DOHH2 (cell line): ENCODE measurements around the gene NPTN.

Experiments used
- H3F3A ChIP-seq: fragments of 200-600 bp; sonication (generic), shearing (Covaris generic); 2 replicates; pipeline ENCODE4 v1.6.0; 2016; ENCODE audit warnings: antibody characterized with exemption, mild to moderate bottlenecking; ENCODE audit not compliant: control insufficient read depth, insufficient read depth
- H3K27ac ChIP-seq: fragments of 200-600 bp; sonication (generic); 2 replicates; pipeline ENCODE4 v1.5.1; 2014; ENCODE audit warnings: low read depth, mild to moderate bottlenecking, low read length, moderate library complexity
- H3K27me3 ChIP-seq: fragments of 200-600 bp; sonication (generic); 2 replicates; pipeline ENCODE4 v1.6.1; 2014; ENCODE audit warnings: mild to moderate bottlenecking, low read length, mixed read lengths; ENCODE audit not compliant: control insufficient read depth
- H3K36me3 ChIP-seq: fragments of 200-600 bp; sonication (generic); 2 replicates; pipeline ENCODE4 v1.6.1; 2014; ENCODE audit warnings: mild to moderate bottlenecking, low read length, moderate library complexity, mixed read lengths; ENCODE audit not compliant: control insufficient read depth
- H3K4me1 ChIP-seq: fragments of 200-600 bp; sonication (generic); 2 replicates; pipeline ENCODE4 v1.6.1; 2014; ENCODE audit warnings: mild to moderate bottlenecking, low read length, mixed read lengths; ENCODE audit not compliant: control insufficient read depth
- H3K4me2 ChIP-seq: fragments of 200-600 bp; sonication (generic); 2 replicates; pipeline ENCODE4 v1.6.0; 2014; ENCODE audit warnings: mild to moderate bottlenecking, low read length, moderate library complexity
- H3K4me3 ChIP-seq: fragments of 200-600 bp; sonication (generic); 2 replicates; pipeline ENCODE4 v1.5.1; 2014; ENCODE audit warnings: mild to moderate bottlenecking, low read length, mixed read lengths
- H3K79me2 ChIP-seq: fragments of 200-600 bp; sonication (generic); 2 replicates; pipeline ENCODE4 v1.6.1; 2014; ENCODE audit warnings: mild to moderate bottlenecking, low read length, mixed read lengths; ENCODE audit not compliant: control insufficient read depth
- H3K9me2 ChIP-seq: fragments of 200-600 bp; sonication (generic); replicated peaks from 2 replicates; pipeline ENCODE4 v1.6.1; 2014; ENCODE audit warnings: mild to moderate bottlenecking, low read length, mixed read lengths; ENCODE audit not compliant: control insufficient read depth
- H3K9me3 ChIP-seq: fragments of 200-600 bp; sonication (generic); 2 replicates; pipeline ENCODE4 v1.6.1; 2014; ENCODE audit warnings: antibody characterized with exemption, low read length, mixed read lengths; ENCODE audit not compliant: control insufficient read depth, insufficient read depth
- H4K20me1 ChIP-seq: fragments of 200-600 bp; sonication (generic); 2 replicates; pipeline ENCODE4 v1.6.0; 2014; ENCODE audit warnings: low read depth, mild to moderate bottlenecking, antibody characterized with exemption, low read length, moderate library complexity; ENCODE audit not compliant: control insufficient read depth, insufficient read depth
- EZH2phosphoT487 ChIP-seq: fragments of 200-600 bp; sonication (generic); IDR thresholded peaks from 2 replicates; pipeline ENCODE4 v1.6.1; 2017; ENCODE audit warnings: borderline replicate concordance, mild to moderate bottlenecking, antibody characterized with exemption, low read length, moderate library complexity, mixed read lengths
- TF ChIP-seq, protein P1 (sequence below): fragments of 200-600 bp; sonication (generic); IDR thresholded peaks from one replicate; pipeline ENCODE4 v1.5.1; 2014; ENCODE audit warnings: antibody characterized with exemption, mild to moderate bottlenecking, low read depth, low read length; ENCODE audit not compliant: poor library complexity, severe bottlenecking

Gene NPTN

DNA sequence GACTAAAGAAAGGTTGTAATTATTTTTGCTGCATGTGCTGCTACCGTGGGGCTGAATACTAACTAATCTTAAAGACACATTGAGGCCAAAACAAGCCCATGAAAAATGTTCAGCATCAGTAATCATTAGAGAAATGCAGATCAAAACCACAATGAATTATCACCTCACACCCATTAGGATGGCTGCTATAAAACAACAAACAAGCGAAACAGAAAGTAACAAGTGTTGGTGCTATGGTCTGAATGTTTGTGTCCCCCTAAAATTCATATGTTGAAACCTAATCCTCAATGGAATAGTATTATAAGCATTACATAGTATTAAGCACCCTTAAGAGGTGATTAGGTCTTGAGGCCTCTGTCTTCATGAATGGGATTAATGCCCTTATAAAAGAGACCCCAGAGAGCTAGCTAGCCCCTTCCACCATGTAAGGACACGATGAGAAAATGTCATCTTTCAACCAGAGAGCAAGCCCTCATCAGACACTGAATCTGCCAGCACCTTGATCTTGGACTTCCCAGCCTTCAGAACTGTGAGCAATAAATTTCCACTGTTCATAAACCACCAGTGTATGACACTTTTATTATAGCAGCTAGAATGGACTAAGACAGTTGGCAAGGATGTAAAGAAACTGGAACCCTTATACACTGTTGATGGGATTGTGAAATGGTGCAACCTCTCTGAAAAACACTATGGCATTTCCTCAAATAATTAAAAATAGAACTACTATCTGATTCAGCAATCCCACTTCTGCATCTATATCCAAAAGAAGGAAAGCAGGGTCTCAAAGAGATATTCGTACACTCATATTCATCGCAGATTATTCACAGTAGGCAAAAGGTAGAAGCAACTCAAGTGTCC lies 114.1 kb downstream of the NPTN start:
- Histone ChIP-seq H3K4me1 (no peaks in the 10 kb centered on the region), H3K27me3 (peaks cover 9% of the 10 kb centered on the region; the same call in 1 of the 2 replicates), H4K20me1 (no peaks in the 10 kb centered on the region), H3K4me3 (no peak overlapping the region), H3K36me3 (no peaks in the 10 kb centered on the region), H3K9me2 (no peaks in the 10 kb centered on the region), H3K27ac (no peak overlapping the region), H3K79me2 (no peaks in the 10 kb centered on the region), H3K9me3 (no peaks in the 10 kb centered on the region), H3F3A (no peaks in the 10 kb centered on the region), H3K4me2 (no peak overlapping the region)
- TF ChIP-seq EZH2phosphoT487 = no peak
- TF ChIP-seq, protein P1, sequence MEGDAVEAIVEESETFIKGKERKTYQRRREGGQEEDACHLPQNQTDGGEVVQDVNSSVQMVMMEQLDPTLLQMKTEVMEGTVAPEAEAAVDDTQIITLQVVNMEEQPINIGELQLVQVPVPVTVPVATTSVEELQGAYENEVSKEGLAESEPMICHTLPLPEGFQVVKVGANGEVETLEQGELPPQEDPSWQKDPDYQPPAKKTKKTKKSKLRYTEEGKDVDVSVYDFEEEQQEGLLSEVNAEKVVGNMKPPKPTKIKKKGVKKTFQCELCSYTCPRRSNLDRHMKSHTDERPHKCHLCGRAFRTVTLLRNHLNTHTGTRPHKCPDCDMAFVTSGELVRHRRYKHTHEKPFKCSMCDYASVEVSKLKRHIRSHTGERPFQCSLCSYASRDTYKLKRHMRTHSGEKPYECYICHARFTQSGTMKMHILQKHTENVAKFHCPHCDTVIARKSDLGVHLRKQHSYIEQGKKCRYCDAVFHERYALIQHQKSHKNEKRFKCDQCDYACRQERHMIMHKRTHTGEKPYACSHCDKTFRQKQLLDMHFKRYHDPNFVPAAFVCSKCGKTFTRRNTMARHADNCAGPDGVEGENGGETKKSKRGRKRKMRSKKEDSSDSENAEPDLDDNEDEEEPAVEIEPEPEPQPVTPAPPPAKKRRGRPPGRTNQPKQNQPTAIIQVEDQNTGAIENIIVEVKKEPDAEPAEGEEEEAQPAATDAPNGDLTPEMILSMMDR = no peak

DNA sequence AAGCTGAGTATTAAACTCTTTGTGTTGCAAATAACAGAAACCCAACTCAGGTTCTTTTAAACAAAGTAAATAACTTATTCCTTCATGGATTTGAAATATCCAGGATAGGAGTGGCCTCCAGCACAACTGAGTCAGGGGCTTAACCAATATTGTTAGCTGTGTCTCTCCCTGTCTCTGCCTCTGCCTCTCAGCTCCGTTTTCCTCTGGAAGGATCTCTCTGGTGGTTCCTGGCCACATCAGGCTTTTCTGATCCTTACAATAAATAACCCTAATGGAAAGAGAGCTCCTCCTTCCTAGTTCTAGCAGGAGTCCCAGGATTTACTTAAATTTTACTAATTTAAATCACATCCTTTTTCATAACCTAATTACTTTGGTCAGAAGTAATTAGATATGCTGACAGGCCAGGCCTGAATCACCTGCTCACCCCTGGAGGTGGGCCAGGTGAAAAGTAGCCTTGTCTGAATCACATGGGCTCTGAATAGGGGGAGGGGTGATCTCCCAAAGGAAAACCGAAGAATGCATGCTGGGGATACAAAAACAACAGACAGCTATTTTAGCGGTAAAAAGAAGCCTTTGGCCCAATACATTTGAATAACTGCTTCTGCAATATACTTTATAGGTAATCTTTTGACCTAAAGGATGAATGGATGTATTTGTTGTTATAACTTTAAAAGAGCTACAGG lies 114.9 kb downstream of the NPTN start:
- no peak overlapping the region for H3K4me3 ChIP-seq
- no peaks in the 10 kb centered on the region for H3K4me1 ChIP-seq
- H3K36me3 ChIP-seq = no peaks in the 10 kb centered on the region
- H3K9me3 ChIP-seq = no peaks in the 10 kb centered on the region
- H3K9me2 ChIP-seq = no peaks in the 10 kb centered on the region
- H4K20me1 ChIP-seq = no peaks in the 10 kb centered on the region
- TF ChIP-seq, protein P1 = no peak
- no peak for TF ChIP-seq EZH2phosphoT487
- H3F3A ChIP-seq = no peaks in the 10 kb centered on the region
- H3K27me3 ChIP-seq = peaks cover 9% of the 10 kb centered on the region; the same call in 1 of the 2 replicates
- H3K27ac ChIP-seq = no peak overlapping the region
- H3K4me2 ChIP-seq = no peak overlapping the region
- H3K79me2 ChIP-seq = no peaks in the 10 kb centered on the region

DNA sequence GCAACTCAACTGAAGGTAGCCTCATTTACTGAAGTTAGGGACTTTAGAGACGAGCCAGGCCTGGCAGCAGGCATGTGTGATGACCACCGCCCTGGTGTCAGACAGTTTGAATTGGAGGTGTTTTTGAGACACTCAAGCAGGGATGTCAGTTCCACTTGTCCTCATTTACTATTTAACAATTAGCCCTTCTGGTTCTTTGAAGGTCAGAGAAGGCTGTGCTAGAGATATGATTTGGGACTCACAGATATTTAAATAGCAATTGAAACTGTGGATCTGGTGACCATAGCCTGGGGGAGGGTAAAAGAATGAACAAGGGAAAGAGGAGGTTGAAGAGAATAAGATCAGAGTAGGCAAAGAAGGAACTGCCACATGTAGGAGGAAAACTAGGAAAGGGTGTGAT lies 115.6 kb downstream of the NPTN start:
- Histone ChIP-seq H3K27ac (no peak overlapping the region), H3K27me3 (peaks cover 9% of the 10 kb centered on the region; the same call in 1 of the 2 replicates), H3K4me2 (no peak overlapping the region), H3K79me2 (no peaks in the 10 kb centered on the region), H3K4me3 (no peak overlapping the region), H3K9me3 (no peaks in the 10 kb centered on the region), H3K9me2 (no peaks in the 10 kb centered on the region), H4K20me1 (no peaks in the 10 kb centered on the region), H3K36me3 (no peaks in the 10 kb centered on the region), H3F3A (no peaks in the 10 kb centered on the region), H3K4me1 (no peaks in the 10 kb centered on the region)
- TF ChIP-seq EZH2phosphoT487 = no peak
- TF ChIP-seq, protein P1 = no peak
